ENCODE data around the gene MARK4. TPM values are rescaled to one million over a fixed set of nuclear protein-coding genes. Genes with fewer than 3 reads are reported as not detected.
"Not testable (repeated sequence)": the region's sequence is repeated elsewhere in the genome, so short reads cannot be mapped to it uniquely, and the experiment has no call there.

MARK4 gene
- total RNA-seq, 4 donors from 2014 or later, result 6.4 to 19.6 (median 14.9) TPM

DNA sequence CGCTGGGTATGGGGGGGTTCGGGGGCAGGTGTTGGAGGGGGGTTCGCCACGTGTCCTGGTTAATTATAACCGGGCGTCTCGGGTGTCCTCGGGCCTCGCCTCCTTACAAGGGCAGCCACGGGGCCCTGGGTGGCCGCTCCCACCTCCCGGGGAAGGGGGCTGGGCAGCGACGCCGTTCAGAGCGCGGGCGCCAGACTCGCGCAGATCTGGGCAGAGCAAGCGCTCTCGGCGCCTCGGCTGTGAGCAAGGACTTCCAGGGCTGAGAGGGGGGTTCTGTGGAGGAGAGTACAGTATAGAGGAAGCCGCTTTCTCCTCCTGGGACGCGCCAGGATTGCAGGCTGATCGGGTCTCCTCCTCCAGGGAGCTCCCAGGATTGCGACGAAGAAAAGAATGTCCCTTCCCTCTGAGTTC is 72.6 kb downstream of the MARK4 start:
- Histone ChIP-seq H3K27me3 (peaks cover 0 to 46% (median 6%) of the 10 kb centered on the region in 4 donors), H3K27ac (peak overlapping the region in 3 of 4 donors; percentile 9 to 48 (median 10)), H3K36me3 (no peaks in the 10 kb centered on the region), H3K4me1 (peaks cover 5 to 24% (median 10%) of the 10 kb centered on the region in 3 donors), H3K4me3 (peak overlapping the region in 3 of 4 donors; percentile 11 to 47 (median 21)), H3K9me3 (no peaks in the 10 kb centered on the region)
- no peak for DNase-seq
- intact Hi-C loops (cut with DNase I), result no loop called here
- no CpG with 5 or more reads among the region's 30 CpGs for WGBS, 2 donors
- TF ChIP-seq, protein P1, sequence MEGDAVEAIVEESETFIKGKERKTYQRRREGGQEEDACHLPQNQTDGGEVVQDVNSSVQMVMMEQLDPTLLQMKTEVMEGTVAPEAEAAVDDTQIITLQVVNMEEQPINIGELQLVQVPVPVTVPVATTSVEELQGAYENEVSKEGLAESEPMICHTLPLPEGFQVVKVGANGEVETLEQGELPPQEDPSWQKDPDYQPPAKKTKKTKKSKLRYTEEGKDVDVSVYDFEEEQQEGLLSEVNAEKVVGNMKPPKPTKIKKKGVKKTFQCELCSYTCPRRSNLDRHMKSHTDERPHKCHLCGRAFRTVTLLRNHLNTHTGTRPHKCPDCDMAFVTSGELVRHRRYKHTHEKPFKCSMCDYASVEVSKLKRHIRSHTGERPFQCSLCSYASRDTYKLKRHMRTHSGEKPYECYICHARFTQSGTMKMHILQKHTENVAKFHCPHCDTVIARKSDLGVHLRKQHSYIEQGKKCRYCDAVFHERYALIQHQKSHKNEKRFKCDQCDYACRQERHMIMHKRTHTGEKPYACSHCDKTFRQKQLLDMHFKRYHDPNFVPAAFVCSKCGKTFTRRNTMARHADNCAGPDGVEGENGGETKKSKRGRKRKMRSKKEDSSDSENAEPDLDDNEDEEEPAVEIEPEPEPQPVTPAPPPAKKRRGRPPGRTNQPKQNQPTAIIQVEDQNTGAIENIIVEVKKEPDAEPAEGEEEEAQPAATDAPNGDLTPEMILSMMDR (IDR thresholded peaks at IDR 0.05), result no peak
- TF ChIP-seq POLR2A (IDR thresholded peaks at IDR 0.05), result no peak

DNA sequence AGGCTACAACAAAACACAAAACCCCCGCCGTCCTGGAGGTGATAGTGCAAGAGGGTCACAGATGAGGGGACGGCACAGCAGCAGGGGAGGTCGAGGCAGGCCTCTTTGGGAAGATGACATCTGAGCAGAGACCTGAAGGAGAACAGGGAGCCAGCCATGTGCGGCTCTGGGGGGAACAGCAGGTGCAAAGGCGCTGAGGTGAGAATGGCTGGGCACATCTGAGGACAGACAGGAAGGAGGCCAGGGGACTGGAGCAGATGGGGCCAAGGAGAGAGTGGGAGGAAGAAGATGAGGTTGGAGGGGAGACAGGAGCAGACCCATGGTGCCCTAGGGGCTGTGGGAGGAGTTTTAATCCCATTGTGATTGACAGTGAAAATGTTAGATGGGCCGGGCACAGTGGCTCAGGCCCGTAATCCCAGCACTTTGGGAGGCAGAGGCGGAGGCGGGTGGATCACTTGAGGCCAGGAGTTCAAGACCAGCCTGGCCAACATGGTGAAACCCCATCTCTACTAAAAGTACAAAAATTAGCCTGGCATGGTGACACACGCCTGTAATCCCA is 73.4 kb downstream of the MARK4 start:
- H3K4me1 ChIP-seq, result peaks cover 5 to 24% (median 10%) of the 10 kb centered on the region in 3 donors
- no peak for TF ChIP-seq POLR2A (IDR thresholded peaks at IDR 0.05)
- TF ChIP-seq, protein P1 (IDR thresholded peaks at IDR 0.05), result no peak
- H3K4me3 ChIP-seq, result no peak overlapping the region
- no peaks in the 10 kb centered on the region for H3K36me3 ChIP-seq
- intact Hi-C loops (cut with DNase I), result no loop called here
- no peak for DNase-seq
- no peaks in the 10 kb centered on the region for H3K9me3 ChIP-seq
- H3K27ac ChIP-seq, result no peak overlapping the region
- H3K27me3 ChIP-seq, result peaks cover 0 to 38% (median 6%) of the 10 kb centered on the region in 4 donors
- WGBS, 2 donors, result 55 to 64% methylated on average over 9 to 11 of the region's 11 CpGs

DNA sequence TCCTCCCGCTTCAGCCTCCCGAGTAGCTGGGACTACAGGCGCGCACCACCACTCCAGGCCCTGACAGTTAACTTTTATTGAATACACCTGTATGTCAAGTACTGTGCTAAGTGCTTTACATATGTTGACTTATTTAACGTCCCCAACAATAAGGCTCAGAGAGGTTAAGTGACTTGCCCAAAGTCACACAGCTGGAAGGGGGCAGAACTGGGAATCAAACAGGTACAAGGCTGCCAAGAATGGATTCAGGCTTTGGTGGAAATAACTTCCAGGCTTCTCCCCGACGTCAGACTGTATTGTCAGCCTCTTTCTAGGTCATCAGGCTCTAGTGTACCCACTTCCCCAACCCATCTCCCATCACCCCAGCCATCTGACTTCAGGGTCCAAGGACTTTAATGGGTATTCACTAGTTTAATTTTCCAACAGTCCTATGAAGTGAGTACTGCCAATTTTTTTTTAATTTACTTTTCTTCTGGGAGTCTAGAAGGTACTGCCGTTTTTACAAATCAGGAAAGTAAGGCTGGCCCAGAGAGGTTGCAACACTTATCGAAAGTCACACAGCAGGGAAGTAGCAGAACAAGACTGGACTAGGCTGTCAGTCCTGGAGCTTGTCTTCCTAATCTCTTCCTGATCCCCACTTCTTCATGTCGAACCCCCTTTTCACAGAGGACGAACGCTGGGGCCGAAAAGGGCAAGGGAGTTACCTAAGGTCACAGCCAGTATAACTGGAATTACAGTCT is 76.5 kb downstream of the MARK4 start:
- Histone ChIP-seq H3K4me3 (no peak overlapping the region), H3K36me3 (no peaks in the 10 kb centered on the region), H3K9me3 (no peaks in the 10 kb centered on the region), H3K27me3 (peaks cover 0 to 22% (median 6%) of the 10 kb centered on the region in 4 donors), H3K27ac (no peak overlapping the region), H3K4me1 (peaks cover 5 to 24% (median 10%) of the 10 kb centered on the region in 3 donors)
- 65 to 71% methylated on average over 12 to 13 of the region's 13 CpGs for WGBS, 2 donors
- intact Hi-C loops (cut with DNase I), result no loop called here
- TF ChIP-seq POLR2A (IDR thresholded peaks at IDR 0.05), result no peak
- TF ChIP-seq, protein P1 (IDR thresholded peaks at IDR 0.05), result no peak
- no peak for DNase-seq

DNA sequence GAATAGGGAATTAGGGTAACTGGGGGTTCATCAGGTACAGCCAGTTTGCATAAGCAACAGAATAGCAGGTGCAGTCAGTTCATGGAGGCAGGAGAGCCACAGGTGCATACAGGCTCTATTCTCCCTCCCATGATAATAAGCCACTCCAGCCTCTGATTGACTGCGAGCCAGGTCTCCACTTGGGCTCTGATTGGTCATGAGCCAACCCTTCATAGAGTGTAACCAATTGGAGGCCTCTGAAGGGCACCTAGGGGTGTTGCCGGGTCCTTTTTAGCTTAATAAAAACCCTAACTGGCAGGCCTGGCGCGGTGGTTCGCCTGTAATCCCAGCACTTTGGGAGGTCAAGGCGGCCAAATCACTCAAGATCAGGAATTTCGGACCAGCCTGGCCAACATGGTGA is 80.3 kb downstream of the MARK4 start:
- H3K36me3 ChIP-seq, result no peaks in the 10 kb centered on the region
- H3K27me3 ChIP-seq, result peaks cover 0 to 4% (median 0%) of the 10 kb centered on the region in 4 donors
- no peak for TF ChIP-seq POLR2A (IDR thresholded peaks at IDR 0.05)
- TF ChIP-seq, protein P1 (IDR thresholded peaks at IDR 0.05), result no peak
- no peak overlapping the region for H3K4me3 ChIP-seq
- no peak overlapping the region for H3K27ac ChIP-seq
- no peak for DNase-seq
- peaks cover 0 to 2% (median 0%) of the 10 kb centered on the region in 3 donors for H3K4me1 ChIP-seq
- WGBS, 2 donors, result 80 to 84% methylated on average over 1 to 7 of the region's 7 CpGs
- intact Hi-C loops (cut with DNase I), result no loop called here
- H3K9me3 ChIP-seq, result no peaks in the 10 kb centered on the region

DNA sequence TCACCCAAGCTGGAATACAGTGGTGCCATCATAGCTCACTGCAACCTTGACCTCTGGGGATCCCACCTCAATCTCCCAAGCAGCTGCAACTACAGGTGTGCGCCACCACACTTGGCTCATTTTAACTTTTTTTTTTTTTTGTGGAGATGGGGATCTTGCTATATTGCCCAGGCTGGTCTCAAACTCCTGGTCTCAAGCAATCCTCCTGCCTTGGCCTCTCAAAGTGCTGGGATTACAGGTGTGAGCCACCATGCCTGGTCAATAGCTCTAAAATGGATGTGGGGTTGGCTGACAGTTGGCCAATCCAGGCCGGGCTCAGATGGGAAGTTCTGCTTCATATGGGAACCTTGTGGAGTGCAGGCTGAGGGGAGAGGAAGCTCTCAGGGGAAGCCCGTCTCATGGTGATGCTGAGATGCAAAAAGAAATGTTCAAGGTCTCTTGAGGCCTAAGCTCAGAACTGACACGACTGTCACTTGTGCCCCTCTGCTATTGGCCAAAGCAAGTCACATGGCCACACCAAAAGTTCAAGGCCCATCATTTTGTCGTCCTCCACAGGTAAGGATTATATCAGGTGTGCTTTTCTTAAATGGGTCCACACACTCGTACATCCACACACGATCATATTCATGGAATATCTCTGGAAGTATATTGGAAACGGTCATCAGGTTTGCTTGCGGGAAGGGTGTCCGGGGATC is 82.7 kb downstream of the MARK4 start:
- Histone ChIP-seq H3K4me3 (no peak overlapping the region), H3K9me3 (no peaks in the 10 kb centered on the region), H3K27me3 (peaks cover 0 to 10% (median 0%) of the 10 kb centered on the region in 4 donors), H3K4me1 (peaks cover 0 to 5% (median 4%) of the 10 kb centered on the region in 3 donors), H3K36me3 (no peaks in the 10 kb centered on the region), H3K27ac (no peak overlapping the region)
- WGBS, 2 donors, result 79 to 84% methylated on average over 8 to 10 of the region's 10 CpGs
- TF ChIP-seq, protein P1 (IDR thresholded peaks at IDR 0.05), result no peak
- no peak for TF ChIP-seq POLR2A (IDR thresholded peaks at IDR 0.05)
- DNase-seq, result no peak
- intact Hi-C loops (cut with DNase I), result no loop called here

DNA sequence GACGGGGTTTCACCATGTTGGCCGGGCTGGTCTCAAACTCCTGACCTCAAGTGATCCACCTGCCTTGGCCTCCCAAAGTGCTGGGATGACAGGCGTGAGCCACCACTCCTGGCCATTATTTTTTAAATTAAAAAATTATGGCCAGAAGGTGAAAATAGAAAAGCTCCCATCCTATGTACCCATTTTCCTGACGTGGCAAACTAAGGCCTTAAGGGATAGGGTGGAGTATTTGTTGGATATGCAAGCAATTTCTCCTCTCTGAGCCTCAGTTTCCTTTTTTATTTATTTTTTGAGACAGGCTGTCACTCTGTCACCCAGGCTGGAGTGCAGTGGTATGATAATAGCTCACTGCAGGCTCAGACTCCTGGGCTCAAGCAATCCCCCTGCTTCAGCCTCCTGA is 83.8 kb downstream of the MARK4 start:
- H3K27ac ChIP-seq; H3K4me1 ChIP-seq; DNase-seq; H3K36me3 ChIP-seq; intact Hi-C loops (cut with DNase I); H3K4me3 ChIP-seq; H3K9me3 ChIP-seq: not testable (repeated sequence)
- 81 to 88% methylated on average over 2 to 4 of the region's 4 CpGs for WGBS, 2 donors
- H3K27me3 ChIP-seq, result peaks cover 0 to 20% (median 0%) of the 10 kb centered on the region in 4 donors

All from esophagus squamous epithelium (tissue), 5 donors.